HT-29 (cell line): ENCODE measurements around the gene RNF138. TPM values are rescaled to one million over a fixed set of nuclear protein-coding genes. Genes with fewer than 3 reads are reported as not detected.
A peak's percentile ranks its signal among the peaks of the same experiment; 100 is the strongest.
"Not testable (repeated sequence)": the region's sequence is repeated elsewhere in the genome, so short reads cannot be mapped to it uniquely, and the experiment has no call there.

ENCODE experiments used
- DNase-seq: peaks from one replicate; pipeline ENCODE4 v3.0.0-alpha.2; 2015; ENCODE audit warnings: low spot score
- total RNA-seq: library from RNA; depleted of rRNA; stranded (reverse); fragments of >200 nt; shearing (Covaris generic); gene quantifications from 2 replicates; pipeline ENCODE4 v1.2.3, GENCODE V29; 2014

The RNF138 gene
- total RNA-seq, 1 experiment from 2014 or later: 30.8 TPM

- DNase-seq: no peak
These were observed 3.7 kb downstream of the RNF138 start for GRCh38 chr18:32095192-32095899.

DNA sequence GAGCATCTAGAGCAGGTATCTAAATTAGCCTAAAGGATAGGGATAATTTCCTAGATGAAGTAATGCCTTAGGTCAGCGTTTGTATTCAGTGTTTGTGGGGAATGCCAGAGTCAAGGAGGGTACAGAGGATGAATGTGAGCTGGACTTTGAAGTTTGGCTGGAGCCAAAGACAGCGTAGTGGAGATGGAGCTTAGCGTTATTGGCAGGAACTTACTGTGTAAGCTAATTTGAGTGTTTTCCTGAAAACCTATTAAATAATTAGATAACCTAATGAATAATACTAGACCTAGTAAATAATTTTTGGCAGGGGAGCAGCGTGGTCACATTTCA, 4.2 kb downstream of the RNF138 start:
- DNase-seq: no peak

GRCh38 chr18:32096946-32097345, 5.3 kb downstream of the RNF138 start:
- DNase-seq: no peak

DNA sequence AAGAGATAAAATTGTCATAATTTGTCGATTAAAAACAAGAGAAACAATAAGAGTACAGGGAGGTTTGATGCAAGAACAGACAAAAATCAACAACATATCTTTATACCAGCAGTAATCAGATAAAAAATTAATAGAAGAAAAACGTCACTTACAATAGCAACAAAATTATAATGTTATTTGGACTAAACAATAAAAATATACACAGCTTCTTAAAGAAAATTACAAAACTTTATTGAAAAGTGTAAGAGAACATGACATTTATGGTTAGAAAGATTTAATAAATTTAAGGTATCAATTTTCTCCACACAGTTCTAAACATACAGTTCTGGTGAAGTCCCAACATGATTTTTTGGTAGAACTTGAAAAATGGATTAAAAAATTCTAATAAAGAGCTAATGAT, 12.8 kb downstream of the RNF138 start:
- no peak for DNase-seq

DNA sequence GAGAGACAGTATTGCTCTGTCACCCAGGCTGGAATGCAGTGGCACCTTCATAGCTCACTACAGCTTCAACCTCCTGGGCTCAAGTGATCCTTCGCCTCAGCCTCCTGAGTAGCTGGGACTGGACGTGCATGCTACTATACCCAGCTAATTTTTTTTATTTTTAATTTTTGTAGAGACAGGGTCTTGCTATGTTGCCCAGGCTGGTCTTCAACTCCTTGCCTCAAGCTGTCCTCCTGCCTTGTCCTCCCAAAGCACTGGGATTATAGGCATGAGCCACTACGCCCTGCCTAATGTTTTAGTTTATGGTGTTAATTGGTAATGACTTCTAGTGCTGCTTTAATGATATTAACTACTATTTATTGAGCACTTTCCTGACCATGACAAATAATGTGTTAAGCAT, 18.3 kb downstream of the RNF138 start:
- DNase-seq: no peak

- no peak for DNase-seq
These were observed 20.0 kb downstream of the RNF138 start for GRCh38 chr18:32111706-32112105.

DNA sequence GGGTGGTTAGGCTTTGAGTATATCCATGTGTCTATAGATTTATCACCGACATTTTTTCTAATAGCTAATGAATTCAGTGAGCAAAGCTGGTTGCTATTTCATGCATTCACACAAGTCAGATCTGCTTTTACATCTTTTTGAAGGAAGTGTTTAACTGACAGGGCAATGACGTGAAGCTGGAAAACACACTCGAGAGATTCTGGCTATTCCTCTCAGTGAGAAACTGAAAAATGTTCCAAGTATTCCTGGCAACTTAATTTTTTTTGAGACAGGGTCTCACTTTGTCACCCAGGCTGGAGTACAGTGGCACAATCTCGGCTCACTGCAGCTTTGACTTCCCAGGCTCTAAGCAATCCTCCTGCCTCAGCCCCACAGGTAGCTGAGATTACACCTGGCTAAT, 21.2 kb downstream of the RNF138 start:
- no peak for DNase-seq

- DNase-seq: no peak
These were observed 22.7 kb downstream of the RNF138 start for GRCh38 chr18:32114293-32114942.

GRCh38 chr18:32122039-32122438, 30.4 kb downstream of the RNF138 start:
- DNase-seq: no peak

GRCh38 chr18:32126538-32126937, 34.9 kb downstream of the RNF138 start:
- DNase-seq: no peak

- DNase-seq: no peak
These were observed 44.0 kb downstream of the RNF138 start for GRCh38 chr18:32135625-32136024.

GRCh38 chr18:32138332-32138982, 46.8 kb downstream of the RNF138 start:
- DNase-seq: no peak

GRCh38 chr18:32139835-32140283, 48.2 kb downstream of the RNF138 start:
- no peak for DNase-seq

- no peak for DNase-seq
These were observed 56.7 kb downstream of the RNF138 start for GRCh38 chr18:32148185-32148870.

DNA sequence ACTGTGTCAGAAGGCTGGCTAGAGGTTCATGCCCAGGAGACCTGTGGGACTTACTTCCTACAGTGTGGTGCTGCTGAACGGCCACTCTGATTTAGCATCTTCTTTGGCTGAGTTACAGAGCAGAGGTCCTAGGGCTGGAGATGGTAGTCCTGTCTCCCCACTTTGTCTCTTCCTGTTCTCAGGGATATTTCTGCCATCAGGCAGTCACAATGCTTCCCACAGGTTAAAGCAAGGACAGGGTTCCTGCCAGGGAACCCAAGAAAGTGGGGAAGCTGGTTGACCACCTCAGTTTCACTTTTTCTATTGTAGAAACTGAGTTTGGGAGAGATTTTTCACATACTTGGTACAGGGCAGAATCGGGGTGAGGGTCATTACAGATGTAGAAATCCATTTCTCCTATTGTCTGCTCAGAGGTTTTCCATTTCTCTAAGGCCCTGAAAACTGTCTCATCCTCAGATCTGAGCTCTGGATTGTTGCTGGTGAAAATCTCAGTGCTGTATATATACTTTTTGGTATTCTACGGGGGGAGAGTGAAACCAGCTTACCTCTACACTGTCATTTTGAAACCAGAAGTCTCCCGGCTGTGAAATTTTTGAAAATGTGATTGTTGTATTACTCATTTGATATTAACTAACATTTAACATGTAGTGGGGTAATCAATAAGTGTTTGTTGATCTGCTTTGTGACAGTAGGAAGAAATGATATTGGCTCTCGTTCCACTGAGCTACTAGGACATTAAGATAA, 61.2 kb downstream of the RNF138 start:
- no peak for DNase-seq

GRCh38 chr18:32156855-32157254, 65.2 kb downstream of the RNF138 start:
- DNase-seq: no peak

GRCh38 chr18:32157580-32157979, 65.9 kb downstream of the RNF138 start:
- no peak for DNase-seq

GRCh38 chr18:32158108-32158624, 66.5 kb downstream of the RNF138 start:
- peak; percentile 90 for DNase-seq

- DNase-seq: not testable (repeated sequence)
These were observed 67.0 kb downstream of the RNF138 start for GRCh38 chr18:32158631-32159030.

DNA sequence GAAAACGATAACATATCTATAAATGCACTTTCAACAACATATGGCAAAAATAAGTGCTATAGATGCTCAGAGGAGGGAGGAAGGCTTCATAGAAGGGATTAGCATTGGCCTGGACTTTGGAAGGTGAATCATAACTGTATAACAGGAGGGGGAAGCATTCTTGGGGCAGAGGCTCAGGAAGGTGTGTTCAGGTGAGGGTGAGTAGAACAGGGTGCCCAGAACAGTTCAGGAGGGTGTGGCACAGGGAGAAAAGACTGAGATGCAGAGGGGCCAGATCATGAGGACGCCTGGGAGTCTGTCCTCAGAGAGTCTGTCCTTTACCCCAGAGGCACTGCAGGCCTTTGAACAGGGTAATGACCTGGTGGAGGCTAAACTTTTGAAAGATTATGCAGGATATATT, 68.9 kb downstream of the RNF138 start:
- peak; percentile 31 for DNase-seq

DNA sequence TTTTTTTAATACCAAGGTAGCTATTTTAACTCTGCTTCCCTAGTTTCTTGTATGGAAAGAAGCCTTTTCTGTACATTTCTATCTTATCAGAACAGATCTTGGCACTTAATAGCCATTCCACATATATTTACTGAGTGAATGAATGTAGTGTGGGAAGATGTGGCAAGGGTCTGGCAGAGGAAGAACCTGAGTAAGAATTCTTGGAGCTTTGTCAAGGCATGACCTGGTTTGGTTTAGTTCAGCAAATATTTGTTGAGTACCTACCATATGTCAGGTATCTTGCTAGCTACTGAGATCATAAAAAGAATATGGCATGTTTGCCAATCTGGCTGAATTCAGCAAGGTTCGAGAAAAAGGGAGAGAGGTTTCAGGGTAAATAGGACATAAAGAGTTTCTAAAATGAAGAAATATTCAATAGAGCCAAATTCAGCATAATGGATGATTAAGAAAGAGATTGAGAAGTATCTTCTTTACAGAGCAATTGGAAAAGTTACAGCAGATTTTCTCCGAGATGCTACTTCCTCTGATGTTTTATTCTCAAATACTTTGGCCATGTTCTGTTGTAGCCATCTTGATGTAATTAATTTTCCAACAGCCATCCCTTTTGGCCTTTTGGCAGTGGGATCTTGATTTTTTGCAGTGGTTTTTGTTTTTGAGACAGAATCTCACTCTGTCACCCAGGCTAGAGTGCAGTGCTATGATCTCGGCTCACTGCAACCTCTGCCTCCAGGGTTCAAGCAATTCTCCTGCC, 76.5 kb downstream of the RNF138 start:
- DNase-seq: no peak
